Keratinocyte (primary cell): ENCODE results near the gene SYF2. TPM values are rescaled to one million over a fixed set of nuclear protein-coding genes. Genes with fewer than 3 reads are reported as not detected.

ENCODE experiments used
- DNase-seq: peaks from one replicate; pipeline ENCODE4 v3.0.0-alpha.2; 2011; ENCODE audit warnings: low read depth, missing footprints, low spot score
- FAIRE-seq: peaks from 2 replicates; lab custom pipeline; 2011; peaks lifted over from hg19 to GRCh38; lab: Jason Lieb, UNC
- H2AFZ ChIP-seq: 2 replicates; pipeline ENCODE4 v1.6.0; 2012; ENCODE audit warnings: low read length, control low read depth, inconsistent platforms; ENCODE audit not compliant: control insufficient read depth
- H3K27ac ChIP-seq: 2 replicates; pipeline ENCODE4 v1.5.1; 2011; ENCODE audit warnings: low read length; ENCODE audit not compliant: control insufficient read depth, insufficient read depth
- H3K27me3 ChIP-seq: 3 replicates; pipeline ENCODE4 v1.6.0; 2011; ENCODE audit warnings: low read length; ENCODE audit not compliant: control insufficient read depth, insufficient read depth; ENCODE audit errors: extremely low read depth
- H3K36me3 ChIP-seq, 2 experiments: 2 replicates in 1 of 2; 3 replicates in 1 of 2; pipeline ENCODE4 v1.5.1; 2011; ENCODE audit warnings: low read length in 2 of 2, mild to moderate bottlenecking in 1 of 2; ENCODE audit not compliant: control insufficient read depth in 2 of 2, insufficient read depth in 2 of 2; ENCODE audit errors: extremely low read depth in 1 of 2
- H3K4me1 ChIP-seq: 3 replicates; pipeline ENCODE4 v1.5.1; 2011; ENCODE audit warnings: low read length; ENCODE audit not compliant: control insufficient read depth, insufficient read depth; ENCODE audit errors: extremely low read depth
- H3K4me2 ChIP-seq: 3 replicates; pipeline ENCODE4 v1.6.0; 2011; ENCODE audit warnings: low read depth, low read length; ENCODE audit not compliant: control insufficient read depth, insufficient read depth; ENCODE audit errors: extremely low read depth
- H3K4me3 ChIP-seq, 3 experiments: fragments of 200-600 bp in 1 of 3; sonication (generic) in 1 of 3; 2 replicates in 2 of 3; 3 replicates in 1 of 3; pipeline ENCODE4 v1.5.1; 2011 to 2016; ENCODE audit warnings: low read length in 3 of 3, mild to moderate bottlenecking in 3 of 3, control low read depth in 2 of 3, inconsistent platforms in 1 of 3, low read depth in 1 of 3, mixed read lengths in 1 of 3, mixed run types in 1 of 3, moderate library complexity in 1 of 3; ENCODE audit not compliant: control insufficient read depth in 2 of 3, insufficient read depth in 2 of 3; ENCODE audit errors: extremely low read depth in 1 of 3
- H3K79me2 ChIP-seq: 2 replicates; pipeline ENCODE4 v1.6.0; 2012; ENCODE audit warnings: low read length; ENCODE audit not compliant: control insufficient read depth, insufficient read depth
- H3K9ac ChIP-seq: 3 replicates; pipeline ENCODE4 v1.6.0; 2011; ENCODE audit warnings: low read length; ENCODE audit not compliant: control insufficient read depth, insufficient read depth; ENCODE audit errors: extremely low read depth
- H3K9me1 ChIP-seq: 3 replicates; pipeline ENCODE4 v1.6.0; 2011; ENCODE audit warnings: low read length; ENCODE audit not compliant: control insufficient read depth, insufficient read depth; ENCODE audit errors: extremely low read depth
- H3K9me3 ChIP-seq: 2 replicates; pipeline ENCODE4 v1.5.1; 2012; ENCODE audit warnings: low read depth, low read length; ENCODE audit not compliant: control insufficient read depth
- H4K20me1 ChIP-seq: 3 replicates; pipeline ENCODE4 v1.6.0; 2011; ENCODE audit warnings: low read length; ENCODE audit not compliant: control insufficient read depth, insufficient read depth; ENCODE audit errors: extremely low read depth
- CTCF ChIP-seq, 3 experiments: IDR thresholded peaks in 1 of 3; conservative IDR thresholded peaks in 1 of 3; optimal IDR thresholded peaks in 1 of 3; 2 replicates in 2 of 3; 3 replicates in 1 of 3; pipeline versions ENCODE3 to v1.5.1; 2011; ENCODE audit warnings: low read length in 3 of 3, mild to moderate bottlenecking in 3 of 3, moderate library complexity in 2 of 3, control low read depth in 1 of 3, inconsistent platforms in 1 of 3; ENCODE audit not compliant: insufficient read depth in 2 of 3; ENCODE audit errors: extremely low read depth in 1 of 3
- EZH2 ChIP-seq: IDR thresholded peaks from one replicate; pipeline ENCODE4 v1.6.1; 2012; ENCODE audit warnings: inconsistent platforms, mild to moderate bottlenecking, low read length, moderate library complexity
- dilution Hi-C: fragments of 300-500 bp; cut with MboI; formaldehyde crosslinking; loops from one replicate; pipeline ENCODE4 v1.7.0; 2020; ENCODE audit warnings: low sequenced_read_pairs; ENCODE audit not compliant: extremely low pct_ligation_motif_present
- polyA plus RNA-seq, 5 experiments: library from polyadenylated mRNA; depleted of rRNA in 3 of 5; stranded (reverse) in 3 of 5; stranded (forward) in 1 of 5; unstranded in 1 of 5; fragments of >200 nt; gene quantifications; 1 replicate in 1 of 5; 2 replicates in 3 of 5; 3 replicates in 1 of 5; pipeline versions ENCODE4 v1.2.1 to v1.2.3, GENCODE V29; 2011 to 2012; ENCODE audit warnings: missing spikeins in 2 of 5, low read depth in 1 of 5, low replicate concordance in 1 of 5

SYF2 gene
- polyA plus RNA-seq, 1 donor (not counting 4 experiments of a cell fraction or from before 2014, with no cell fraction given): 31.8 TPM

GRCh38 chr1:25196830-25197229, 35.5 kb downstream of the SYF2 start:
- no peak overlapping the region for H2AFZ ChIP-seq
- H3K9me3 ChIP-seq: no peaks in the 10 kb centered on the region
- no peak overlapping the region for H3K9ac ChIP-seq
- dilution Hi-C loops: no loop called here
- no peaks in the 10 kb centered on the region for H4K20me1 ChIP-seq
- no peak overlapping the region for H3K4me2 ChIP-seq
- H3K79me2 ChIP-seq: no peaks in the 10 kb centered on the region
- no peak overlapping the region for H3K27ac ChIP-seq
- no peaks in the 10 kb centered on the region for H3K36me3 ChIP-seq
- no peak overlapping the region for H3K4me3 ChIP-seq
- no peaks in the 10 kb centered on the region for H3K9me1 ChIP-seq
- H3K27me3 ChIP-seq: no peaks in the 10 kb centered on the region
- no peak for FAIRE-seq
- DNase-seq: no peak
- TF ChIP-seq EZH2 (no peak), CTCF (optimal IDR thresholded peaks at IDR 0.05 in 1 of 3, IDR thresholded peaks at IDR 0.05 in 1 of 3, conservative IDR thresholded peaks at IDR 0.05 in 1 of 3; ENCODE audit: extremely low read depth in 1 of 3, insufficient read depth in 2 of 3, low read length in 3 of 3) (no peak)
- peaks cover 29% of the 10 kb centered on the region for H3K4me1 ChIP-seq

- TF ChIP-seq EZH2: no peak
- TF ChIP-seq CTCF (optimal IDR thresholded peaks at IDR 0.05 in 1 of 3, IDR thresholded peaks at IDR 0.05 in 1 of 3, conservative IDR thresholded peaks at IDR 0.05 in 1 of 3; ENCODE audit: extremely low read depth in 1 of 3, insufficient read depth in 2 of 3, low read length in 3 of 3): no peak
- dilution Hi-C loops: no loop called here
- Histone ChIP-seq H2AFZ (no peak overlapping the region), H3K4me1 (peaks cover 29% of the 10 kb centered on the region), H3K27ac (no peak overlapping the region), H3K27me3 (no peaks in the 10 kb centered on the region), H3K4me2 (no peak overlapping the region), H3K4me3 (no peak overlapping the region), H4K20me1 (no peaks in the 10 kb centered on the region), H3K9ac (no peak overlapping the region), H3K79me2 (no peaks in the 10 kb centered on the region), H3K9me3 (no peaks in the 10 kb centered on the region), H3K36me3 (no peaks in the 10 kb centered on the region), H3K9me1 (no peaks in the 10 kb centered on the region)
- FAIRE-seq (no peak), DNase-seq (no peak)
These were observed 36.5 kb downstream of the SYF2 start for GRCh38 chr1:25195835-25196234.
